Keratinocyte (primary cell): ENCODE results near the gene ZZZ3. TPM values are rescaled to one million over a fixed set of nuclear protein-coding genes. Genes with fewer than 3 reads are reported as not detected.

Source experiments
- DNase-seq: peaks from one replicate; pipeline ENCODE4 v3.0.0-alpha.2; 2011; ENCODE audit warnings: low read depth, missing footprints, low spot score
- FAIRE-seq: peaks from 2 replicates; lab custom pipeline; 2011; peaks lifted over from hg19 to GRCh38; lab: Jason Lieb, UNC
- H2AFZ ChIP-seq: 2 replicates; pipeline ENCODE4 v1.6.0; 2012; ENCODE audit warnings: low read length, control low read depth, inconsistent platforms; ENCODE audit not compliant: control insufficient read depth
- H3K27ac ChIP-seq: 2 replicates; pipeline ENCODE4 v1.5.1; 2011; ENCODE audit warnings: low read length; ENCODE audit not compliant: control insufficient read depth, insufficient read depth
- H3K27me3 ChIP-seq: 3 replicates; pipeline ENCODE4 v1.6.0; 2011; ENCODE audit warnings: low read length; ENCODE audit not compliant: control insufficient read depth, insufficient read depth; ENCODE audit errors: extremely low read depth
- H3K36me3 ChIP-seq, 2 experiments: 2 replicates in 1 of 2; 3 replicates in 1 of 2; pipeline ENCODE4 v1.5.1; 2011; ENCODE audit warnings: low read length in 2 of 2, mild to moderate bottlenecking in 1 of 2; ENCODE audit not compliant: control insufficient read depth in 2 of 2, insufficient read depth in 2 of 2; ENCODE audit errors: extremely low read depth in 1 of 2
- H3K4me1 ChIP-seq: 3 replicates; pipeline ENCODE4 v1.5.1; 2011; ENCODE audit warnings: low read length; ENCODE audit not compliant: control insufficient read depth, insufficient read depth; ENCODE audit errors: extremely low read depth
- H3K4me2 ChIP-seq: 3 replicates; pipeline ENCODE4 v1.6.0; 2011; ENCODE audit warnings: low read depth, low read length; ENCODE audit not compliant: control insufficient read depth, insufficient read depth; ENCODE audit errors: extremely low read depth
- H3K4me3 ChIP-seq, 3 experiments: fragments of 200-600 bp in 1 of 3; sonication (generic) in 1 of 3; 2 replicates in 2 of 3; 3 replicates in 1 of 3; pipeline ENCODE4 v1.5.1; 2011 to 2016; ENCODE audit warnings: low read length in 3 of 3, mild to moderate bottlenecking in 3 of 3, control low read depth in 2 of 3, inconsistent platforms in 1 of 3, low read depth in 1 of 3, mixed read lengths in 1 of 3, mixed run types in 1 of 3, moderate library complexity in 1 of 3; ENCODE audit not compliant: control insufficient read depth in 2 of 3, insufficient read depth in 2 of 3; ENCODE audit errors: extremely low read depth in 1 of 3
- H3K79me2 ChIP-seq: 2 replicates; pipeline ENCODE4 v1.6.0; 2012; ENCODE audit warnings: low read length; ENCODE audit not compliant: control insufficient read depth, insufficient read depth
- H3K9ac ChIP-seq: 3 replicates; pipeline ENCODE4 v1.6.0; 2011; ENCODE audit warnings: low read length; ENCODE audit not compliant: control insufficient read depth, insufficient read depth; ENCODE audit errors: extremely low read depth
- H3K9me1 ChIP-seq: 3 replicates; pipeline ENCODE4 v1.6.0; 2011; ENCODE audit warnings: low read length; ENCODE audit not compliant: control insufficient read depth, insufficient read depth; ENCODE audit errors: extremely low read depth
- H3K9me3 ChIP-seq: 2 replicates; pipeline ENCODE4 v1.5.1; 2012; ENCODE audit warnings: low read depth, low read length; ENCODE audit not compliant: control insufficient read depth
- H4K20me1 ChIP-seq: 3 replicates; pipeline ENCODE4 v1.6.0; 2011; ENCODE audit warnings: low read length; ENCODE audit not compliant: control insufficient read depth, insufficient read depth; ENCODE audit errors: extremely low read depth
- CTCF ChIP-seq, 3 experiments: IDR thresholded peaks in 1 of 3; conservative IDR thresholded peaks in 1 of 3; optimal IDR thresholded peaks in 1 of 3; 2 replicates in 2 of 3; 3 replicates in 1 of 3; pipeline versions ENCODE3 to v1.5.1; 2011; ENCODE audit warnings: low read length in 3 of 3, mild to moderate bottlenecking in 3 of 3, moderate library complexity in 2 of 3, control low read depth in 1 of 3, inconsistent platforms in 1 of 3; ENCODE audit not compliant: insufficient read depth in 2 of 3; ENCODE audit errors: extremely low read depth in 1 of 3
- EZH2 ChIP-seq: IDR thresholded peaks from one replicate; pipeline ENCODE4 v1.6.1; 2012; ENCODE audit warnings: inconsistent platforms, mild to moderate bottlenecking, low read length, moderate library complexity
- dilution Hi-C: fragments of 300-500 bp; cut with MboI; formaldehyde crosslinking; loops from one replicate; pipeline ENCODE4 v1.7.0; 2020; ENCODE audit warnings: low sequenced_read_pairs; ENCODE audit not compliant: extremely low pct_ligation_motif_present
- polyA plus RNA-seq, 5 experiments: library from polyadenylated mRNA; depleted of rRNA in 3 of 5; stranded (reverse) in 3 of 5; stranded (forward) in 1 of 5; unstranded in 1 of 5; fragments of >200 nt; gene quantifications; 1 replicate in 1 of 5; 2 replicates in 3 of 5; 3 replicates in 1 of 5; pipeline versions ENCODE4 v1.2.1 to v1.2.3, GENCODE V29; 2011 to 2012; ENCODE audit warnings: missing spikeins in 2 of 5, low read depth in 1 of 5, low replicate concordance in 1 of 5

The ZZZ3 gene
- polyA plus RNA-seq, 1 donor (not counting 4 experiments of a cell fraction or from before 2014, with no cell fraction given), result 30.6 TPM

- dilution Hi-C loops, result no loop called here
- FAIRE-seq (no peak), DNase-seq (no peak)
- no peaks in the 10 kb centered on the region for H3K9me3 ChIP-seq
- H3K4me3 ChIP-seq, result no peak overlapping the region
- no peaks in the 10 kb centered on the region for H3K79me2 ChIP-seq
- H3K9ac ChIP-seq, result no peak overlapping the region
- H3K9me1 ChIP-seq, result no peaks in the 10 kb centered on the region
- no peaks in the 10 kb centered on the region for H3K4me1 ChIP-seq
- H3K4me2 ChIP-seq, result no peak overlapping the region
- no peaks in the 10 kb centered on the region for H4K20me1 ChIP-seq
- TF ChIP-seq CTCF (optimal IDR thresholded peaks at IDR 0.05 in 1 of 3, IDR thresholded peaks at IDR 0.05 in 1 of 3, conservative IDR thresholded peaks at IDR 0.05 in 1 of 3; ENCODE audit: extremely low read depth in 1 of 3, insufficient read depth in 2 of 3, low read length in 3 of 3), result no peak
- TF ChIP-seq EZH2, result no peak
- H2AFZ ChIP-seq, result no peak overlapping the region
- H3K36me3 ChIP-seq, result peaks cover 0 to 2% of the 10 kb centered on the region in 2 experiments
- H3K27ac ChIP-seq, result no peak overlapping the region
- H3K27me3 ChIP-seq, result no peaks in the 10 kb centered on the region
Observed at GRCh38 chr1:77697441-77697840, 15.0 kb upstream of the ZZZ3 start.

DNA sequence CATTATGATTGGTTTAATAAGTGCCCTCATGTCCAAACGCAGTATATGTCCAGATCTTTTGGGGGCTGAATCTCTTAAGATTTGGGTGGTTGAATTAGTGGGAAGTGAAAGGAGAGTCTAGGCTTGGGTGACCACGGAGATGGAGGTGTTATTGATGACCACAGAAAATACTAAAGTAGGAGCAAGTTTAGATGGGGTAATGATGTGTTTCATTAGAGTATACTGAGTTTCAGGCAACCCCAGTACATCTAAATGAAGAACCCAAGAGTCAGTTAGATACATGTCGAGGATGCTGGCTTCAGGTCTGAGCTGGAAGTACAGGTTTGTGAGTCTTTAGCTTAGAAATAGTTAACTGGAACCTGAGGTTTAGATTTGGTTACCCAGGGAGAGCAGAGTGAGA is 6.5 kb upstream of the ZZZ3 start:
- Histone ChIP-seq H3K27me3 (no peaks in the 10 kb centered on the region), H3K36me3 (peaks cover 0 to 2% of the 10 kb centered on the region in 2 experiments), H3K9ac (no peak overlapping the region), H3K27ac (no peak overlapping the region), H3K9me1 (no peaks in the 10 kb centered on the region), H4K20me1 (no peaks in the 10 kb centered on the region), H3K79me2 (no peaks in the 10 kb centered on the region), H3K4me1 (peaks cover 6% of the 10 kb centered on the region), H3K9me3 (no peaks in the 10 kb centered on the region), H3K4me3 (no peak overlapping the region), H2AFZ (no peak overlapping the region), H3K4me2 (no peak overlapping the region)
- TF ChIP-seq CTCF (optimal IDR thresholded peaks at IDR 0.05 in 1 of 3, IDR thresholded peaks at IDR 0.05 in 1 of 3, conservative IDR thresholded peaks at IDR 0.05 in 1 of 3; ENCODE audit: extremely low read depth in 1 of 3, insufficient read depth in 2 of 3, low read length in 3 of 3), result no peak
- TF ChIP-seq EZH2, result no peak
- FAIRE-seq (no peak), DNase-seq (no peak)
- dilution Hi-C loops, result no loop called here
